Right lobe of liver (tissue), 6 donors: ENCODE data around the gene DNLZ. TPM values are rescaled to one million over a fixed set of nuclear protein-coding genes. Genes with fewer than 3 reads are reported as not detected.

Experiments
- ATAC-seq, 4 donors: fragments of 200-7000 bp; cut with Tn5 transposase; one replicate each; pipeline ENCODE4 v1.9.1; 2020; ENCODE audit warnings: mild to moderate bottlenecking in 4 of 4, moderate library complexity in 4 of 4
- DNase-seq, 3 donors: peaks; one replicate each; pipeline ENCODE4 v3.0.0-alpha.2; 2020
- H3K27ac ChIP-seq, 3 donors: fragments of 200-600 bp; one replicate each; pipeline ENCODE4 v1.8.0; 2022
- H3K27me3 ChIP-seq, 2 donors: fragments of 200-600 bp; one replicate each; pipeline ENCODE4 v1.8.0; 2022
- H3K36me3 ChIP-seq, 4 donors: fragments of 200-600 bp; sonication (generic) in 1 of 4; one replicate each; pipeline versions ENCODE4 v1.5.1 to v1.8.0; 2017 to 2022; ENCODE audit warnings: control low read depth in 1 of 4
- H3K4me1 ChIP-seq, 4 donors: fragments of 200-600 bp; sonication (generic) in 1 of 4; one replicate each; pipeline versions ENCODE4 v1.5.1 to v1.8.0; 2017 to 2022; ENCODE audit warnings: control low read depth in 1 of 4
- H3K4me3 ChIP-seq, 3 donors: fragments of 200-600 bp; one replicate each; pipeline ENCODE4 v1.8.0; 2022
- H3K9me3 ChIP-seq, 4 donors: fragments of 200-600 bp; sonication (generic) in 1 of 4; one replicate each; pipeline versions ENCODE4 v1.5.1 to v1.8.0; 2017 to 2022; ENCODE audit warnings: control low read depth in 1 of 4
- POLR2A ChIP-seq: fragments of 450-650 bp; IDR thresholded peaks from one replicate; pipeline ENCODE4 v1.6.1; 2017; ENCODE audit warnings: antibody characterized with exemption, mild to moderate bottlenecking
- WGBS: methylation state at CpG from one replicate; pipeline ENCODE4 v1.1.6; 2018; ENCODE audit warnings: low coverage, low lambda C conversion rate; ENCODE audit not compliant: insufficient coverage; ENCODE audit errors: missing lambda C conversion rate; 5-methylcytosine and 5-hydroxymethylcytosine counted together
- intact Hi-C, 2 donors: fragments of 100-400 bp; cut with DNase I; formaldehyde crosslinking; loops; one replicate each; pipeline versions ENCODE4 v1.11.2 to v1.14.1; 2022
- total RNA-seq, 6 experiments: library from RNA; depleted of rRNA in 2 of 6; stranded (reverse); fragments of >200 nt in 2 of 6; fragmentation: NEBNext Ultra II Directional in 3 of 6; extraction: Animal tissue kit (Norgen Biotek cat#: 25700) in 3 of 6; gene quantifications; one replicate each; pipeline versions ENCODE4 v1.1.0 to v1.2.4, GENCODE V29; 2016 to 2023
- TF ChIP-seq, protein P1 (sequence below), 4 donors: fragments of 200-600 bp in 3 of 4; fragments of 450-650 bp in 1 of 4; IDR thresholded peaks; one replicate each; pipeline versions ENCODE4 v1.5.1 to v1.8.0; 2016 to 2022; ENCODE audit warnings: antibody characterized with exemption in 4 of 4, mild to moderate bottlenecking in 2 of 4
- donor health status: DM: no; HTN: yes; CAD: no.
- donor health status: DM: no; HTN: no; CAD: no.
- donor health status: DM: no; HTN: no; CAD: no.
- donor health status: DM: no; HTN: yes; CAD: no.
- donor health status: DM: no; HTN: yes; CAD: no.

DNLZ gene
- total RNA-seq, 6 experiments from 2014 or later: 5.0 to 26.0 (median 10.4) TPM

DNA sequence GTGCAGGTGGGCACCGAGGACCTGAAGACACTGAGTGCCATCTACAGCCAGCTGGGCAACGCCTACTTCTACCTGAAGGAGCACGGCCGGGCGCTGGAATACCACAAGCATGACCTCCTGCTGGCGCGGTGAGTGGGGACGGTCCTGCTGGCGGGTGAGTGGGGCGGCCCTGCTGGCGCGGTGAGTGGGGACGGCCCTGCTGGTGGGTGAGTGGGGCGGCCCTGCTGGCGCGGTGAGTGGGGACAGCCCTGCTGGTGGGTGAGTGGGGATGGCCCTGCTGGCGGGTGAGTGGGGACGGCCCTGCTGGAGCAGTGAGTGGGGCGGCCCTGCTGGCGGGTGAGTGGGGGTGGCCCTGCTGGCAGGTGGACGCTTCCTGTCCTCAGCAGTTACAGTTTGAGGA lies 29.0 kb downstream of the DNLZ start:
- intact Hi-C loops: no loop called here
- TF ChIP-seq POLR2A: no peak
- TF ChIP-seq, protein P1, sequence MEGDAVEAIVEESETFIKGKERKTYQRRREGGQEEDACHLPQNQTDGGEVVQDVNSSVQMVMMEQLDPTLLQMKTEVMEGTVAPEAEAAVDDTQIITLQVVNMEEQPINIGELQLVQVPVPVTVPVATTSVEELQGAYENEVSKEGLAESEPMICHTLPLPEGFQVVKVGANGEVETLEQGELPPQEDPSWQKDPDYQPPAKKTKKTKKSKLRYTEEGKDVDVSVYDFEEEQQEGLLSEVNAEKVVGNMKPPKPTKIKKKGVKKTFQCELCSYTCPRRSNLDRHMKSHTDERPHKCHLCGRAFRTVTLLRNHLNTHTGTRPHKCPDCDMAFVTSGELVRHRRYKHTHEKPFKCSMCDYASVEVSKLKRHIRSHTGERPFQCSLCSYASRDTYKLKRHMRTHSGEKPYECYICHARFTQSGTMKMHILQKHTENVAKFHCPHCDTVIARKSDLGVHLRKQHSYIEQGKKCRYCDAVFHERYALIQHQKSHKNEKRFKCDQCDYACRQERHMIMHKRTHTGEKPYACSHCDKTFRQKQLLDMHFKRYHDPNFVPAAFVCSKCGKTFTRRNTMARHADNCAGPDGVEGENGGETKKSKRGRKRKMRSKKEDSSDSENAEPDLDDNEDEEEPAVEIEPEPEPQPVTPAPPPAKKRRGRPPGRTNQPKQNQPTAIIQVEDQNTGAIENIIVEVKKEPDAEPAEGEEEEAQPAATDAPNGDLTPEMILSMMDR (IDR thresholded peaks at IDR 0.05): no peak
- Histone ChIP-seq H3K27ac (no peak overlapping the region), H3K27me3 (no peaks in the 10 kb centered on the region), H3K4me1 (no peaks in the 10 kb centered on the region), H3K4me3 (no peak overlapping the region), H3K9me3 (no peaks in the 10 kb centered on the region), H3K36me3 (no peaks in the 10 kb centered on the region)
- WGBS: 93% methylated on average over 14 of the region's 21 CpGs
- ATAC-seq (no peak), DNase-seq (no peak)

DNA sequence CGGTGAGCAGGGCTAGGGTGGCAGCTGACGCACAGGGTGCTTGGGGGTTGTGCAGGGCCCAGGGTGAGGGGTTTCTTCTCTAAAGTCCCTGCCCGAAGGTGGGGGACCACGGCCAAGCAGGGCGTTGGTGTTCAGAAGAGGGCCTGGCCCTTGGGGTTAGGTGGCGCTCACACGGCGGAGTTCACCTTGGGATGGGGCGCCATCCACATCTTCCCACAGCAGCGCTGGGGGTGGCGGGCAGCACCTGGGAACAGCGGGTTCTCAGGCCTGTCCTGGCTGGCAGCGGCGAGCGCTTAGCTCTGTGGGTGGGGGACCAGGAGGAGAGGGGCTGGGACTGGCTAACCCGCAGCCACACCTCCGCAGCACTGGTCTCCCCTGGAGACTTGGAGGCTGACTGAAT lies 30.1 kb downstream of the DNLZ start:
- Histone ChIP-seq H3K4me1 (no peaks in the 10 kb centered on the region), H3K27ac (no peak overlapping the region), H3K4me3 (no peak overlapping the region), H3K36me3 (no peaks in the 10 kb centered on the region), H3K9me3 (no peaks in the 10 kb centered on the region), H3K27me3 (no peaks in the 10 kb centered on the region)
- intact Hi-C loops: no loop called here
- DNase-seq (no peak), ATAC-seq (no peak)
- 100% methylated on average over 1 of the region's 17 CpGs for WGBS
- TF ChIP-seq, protein P1 (IDR thresholded peaks at IDR 0.05): no peak
- no peak for TF ChIP-seq POLR2A

DNA sequence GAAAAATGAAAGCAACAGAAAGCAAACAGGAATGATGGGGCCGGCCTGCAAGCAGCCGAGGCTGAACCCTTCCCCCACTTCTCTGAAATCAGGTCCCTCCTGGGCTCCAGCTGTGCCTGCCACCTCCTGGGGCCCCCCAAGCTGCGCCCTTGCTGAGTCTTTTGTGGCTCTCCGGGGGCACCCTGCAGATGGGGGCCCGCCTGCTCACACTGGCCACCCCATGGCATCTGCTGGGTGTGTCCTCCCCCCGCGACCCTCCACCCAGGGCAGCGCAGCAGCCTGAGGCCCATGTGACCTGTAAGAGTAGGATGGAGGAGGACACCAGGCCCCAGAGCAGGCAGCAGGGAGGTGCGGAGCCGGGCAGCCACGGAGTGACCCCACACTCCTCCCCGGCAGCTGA lies 30.5 kb downstream of the DNLZ start:
- Histone ChIP-seq H3K4me3 (no peak overlapping the region), H3K4me1 (no peaks in the 10 kb centered on the region), H3K27me3 (no peaks in the 10 kb centered on the region), H3K9me3 (no peaks in the 10 kb centered on the region), H3K27ac (no peak overlapping the region), H3K36me3 (no peaks in the 10 kb centered on the region)
- 50% methylated on average over 2 of the region's 12 CpGs for WGBS
- no peak for TF ChIP-seq POLR2A
- TF ChIP-seq, protein P1 (IDR thresholded peaks at IDR 0.05): no peak
- ATAC-seq (no peak), DNase-seq (no peak)
- intact Hi-C loops: no loop called here

GRCh38 chr9:136332482-136332983 lies 31.0 kb downstream of the DNLZ start:
- Histone ChIP-seq H3K27me3 (no peaks in the 10 kb centered on the region), H3K9me3 (no peaks in the 10 kb centered on the region), H3K4me1 (no peaks in the 10 kb centered on the region), H3K36me3 (no peaks in the 10 kb centered on the region), H3K27ac (no peak overlapping the region), H3K4me3 (no peak overlapping the region)
- TF ChIP-seq POLR2A: no peak
- TF ChIP-seq, protein P1 (IDR thresholded peaks at IDR 0.05): no peak
- intact Hi-C loops: no loop called here
- no peak for ATAC-seq
- 70% methylated on average over 3 of the region's 11 CpGs for WGBS
- DNase-seq: no peak
